Measurements from ENCODE around the gene BTF3.

Gene BTF3

GRCh38 chr5:73450672-73451223 lies 47.5 kb upstream of the BTF3 start:
- Histone ChIP-seq H3F3A (ENCODE audit: insufficient read depth) (no peaks in the 10 kb centered on the region), H2AFZ (ENCODE audit: low read depth, low read length, severe bottlenecking) (no peak overlapping the region), H3K9me2 (replicated peaks; ENCODE audit: insufficient read depth, low read length) (no peaks in the 10 kb centered on the region), H3K4me2 (ENCODE audit: low read depth, low read length, poor library complexity, severe bottlenecking) (no peak overlapping the region), H3K27me3 (ENCODE audit: low read length) (no peaks in the 10 kb centered on the region), H3K9ac (ENCODE audit: low read length) (no peak overlapping the region), H3K27ac (ENCODE audit: low read depth, low read length) (no peak overlapping the region), H4K20me1 (ENCODE audit: low read depth, low read length) (no peaks in the 10 kb centered on the region), H3K4me3 (ENCODE audit: insufficient read depth, low read length, poor library complexity, severe bottlenecking) (no peak overlapping the region), H3K9me3 (ENCODE audit: insufficient read depth, low read length) (no peaks in the 10 kb centered on the region), H3K36me3 (ENCODE audit: low read length) (no peaks in the 10 kb centered on the region), H3K79me2 (ENCODE audit: insufficient read depth, low read length) (no peaks in the 10 kb centered on the region)
- TF ChIP-seq EZH2phosphoT487 (conservative IDR thresholded peaks at IDR 0.05; ENCODE audit: low read length): no peak
- TF ChIP-seq CTCF (IDR thresholded peaks at IDR 0.05; ENCODE audit: insufficient read depth, low read length, poor library complexity, severe bottlenecking): no peak

- H3F3A ChIP-seq (ENCODE audit: insufficient read depth): no peaks in the 10 kb centered on the region
- no peak overlapping the region for H3K4me2 ChIP-seq (ENCODE audit: low read depth, low read length, poor library complexity, severe bottlenecking)
- no peaks in the 10 kb centered on the region for H3K36me3 ChIP-seq (ENCODE audit: low read length)
- no peaks in the 10 kb centered on the region for H3K79me2 ChIP-seq (ENCODE audit: insufficient read depth, low read length)
- H3K4me3 ChIP-seq (ENCODE audit: insufficient read depth, low read length, poor library complexity, severe bottlenecking): no peak overlapping the region
- H3K9ac ChIP-seq (ENCODE audit: low read length): no peak overlapping the region
- no peak overlapping the region for H3K27ac ChIP-seq (ENCODE audit: low read depth, low read length)
- H3K27me3 ChIP-seq (ENCODE audit: low read length): no peaks in the 10 kb centered on the region
- no peaks in the 10 kb centered on the region for H3K9me2 ChIP-seq (replicated peaks; ENCODE audit: insufficient read depth, low read length)
- no peaks in the 10 kb centered on the region for H4K20me1 ChIP-seq (ENCODE audit: low read depth, low read length)
- no peak for TF ChIP-seq EZH2phosphoT487 (conservative IDR thresholded peaks at IDR 0.05; ENCODE audit: low read length)
- no peak for TF ChIP-seq CTCF (IDR thresholded peaks at IDR 0.05; ENCODE audit: insufficient read depth, low read length, poor library complexity, severe bottlenecking)
- H2AFZ ChIP-seq (ENCODE audit: low read depth, low read length, severe bottlenecking): no peak overlapping the region
- H3K9me3 ChIP-seq (ENCODE audit: insufficient read depth, low read length): no peaks in the 10 kb centered on the region
Measured at GRCh38 chr5:73451224-73452130, 46.8 kb upstream of the BTF3 start.

- H3K79me2 ChIP-seq (ENCODE audit: insufficient read depth, low read length): no peaks in the 10 kb centered on the region
- H3K4me3 ChIP-seq (ENCODE audit: insufficient read depth, low read length, poor library complexity, severe bottlenecking): no peak overlapping the region
- H3K9me3 ChIP-seq (ENCODE audit: insufficient read depth, low read length): no peaks in the 10 kb centered on the region
- H3K36me3 ChIP-seq (ENCODE audit: low read length): no peaks in the 10 kb centered on the region
- H3K27me3 ChIP-seq (ENCODE audit: low read length): no peaks in the 10 kb centered on the region
- no peak overlapping the region for H3K27ac ChIP-seq (ENCODE audit: low read depth, low read length)
- no peak overlapping the region for H3K4me2 ChIP-seq (ENCODE audit: low read depth, low read length, poor library complexity, severe bottlenecking)
- no peak overlapping the region for H2AFZ ChIP-seq (ENCODE audit: low read depth, low read length, severe bottlenecking)
- no peaks in the 10 kb centered on the region for H4K20me1 ChIP-seq (ENCODE audit: low read depth, low read length)
- H3K9ac ChIP-seq (ENCODE audit: low read length): no peak overlapping the region
- TF ChIP-seq CTCF (IDR thresholded peaks at IDR 0.05; ENCODE audit: insufficient read depth, low read length, poor library complexity, severe bottlenecking) (no peak), EZH2phosphoT487 (conservative IDR thresholded peaks at IDR 0.05; ENCODE audit: low read length) (no peak)
- H3K9me2 ChIP-seq (replicated peaks; ENCODE audit: insufficient read depth, low read length): no peaks in the 10 kb centered on the region
- no peaks in the 10 kb centered on the region for H3F3A ChIP-seq (ENCODE audit: insufficient read depth)
Measured at GRCh38 chr5:73452215-73452614, 46.0 kb upstream of the BTF3 start.

Measured in SU-DHL-6 (cell line).